CD4-positive, alpha-beta T cell (primary cell): ENCODE results near the gene PIGL. TPM values are rescaled to one million over a fixed set of nuclear protein-coding genes. Genes with fewer than 3 reads are reported as not detected.

Source experiments
- ATAC-seq: fragments of 200-7000 bp; cut with Tn5 transposase; one replicate; pipeline ENCODE4 v1.10.0; 2022; ENCODE audit warnings: mild to moderate bottlenecking; ENCODE audit not compliant: poor library complexity
- CTCF ChIA-PET: fragments of 350-600 bp; sonication (Branson Sonifier 250); formaldehyde crosslinking; loops from one replicate; lab custom pipeline; 2021; ENCODE audit warnings: antibody characterized with exemption, inconsistent platforms; lab: Charles Lee
- POLR2A ChIA-PET: fragments of 350-600 bp; sonication (Branson Sonifier 250); formaldehyde crosslinking; loops from one replicate; lab custom pipeline; 2021; ENCODE audit warnings: antibody characterized with exemption, inconsistent platforms; lab: Charles Lee
- DNase-seq, 14 experiments: peaks; one replicate each; pipeline ENCODE4 v3.0.0-alpha.2; 2013 to 2020; ENCODE audit warnings: mixed read lengths in 2 of 14
- H3K27ac ChIP-seq, 2 donors: one replicate each; pipeline versions ENCODE4 v1.5.1 to v1.7.0; 2013; ENCODE audit warnings: low read length in 2 of 2, low read depth in 1 of 2, mild to moderate bottlenecking in 1 of 2
- H3K27me3 ChIP-seq, 2 experiments: 1 replicate in 1 of 2; 2 replicates in 1 of 2; pipeline versions ENCODE4 v1.6.1 to v1.7.0; 2013; ENCODE audit warnings: low read length in 2 of 2, control low read depth in 1 of 2, mild to moderate bottlenecking in 1 of 2, moderate library complexity in 1 of 2; ENCODE audit not compliant: insufficient read depth in 2 of 2, control insufficient read depth in 1 of 2
- H3K36me3 ChIP-seq: one replicate; pipeline ENCODE4 v1.6.1; 2013; ENCODE audit warnings: low read length, control low read depth; ENCODE audit not compliant: insufficient read depth
- H3K4me1 ChIP-seq: one replicate; pipeline ENCODE4 v1.6.1; 2013; ENCODE audit warnings: low read length, control low read depth; ENCODE audit not compliant: insufficient read depth
- H3K4me3 ChIP-seq: one replicate; pipeline ENCODE4 v1.5.1; 2013; ENCODE audit warnings: mild to moderate bottlenecking, low read length, moderate library complexity
- H3K9me3 ChIP-seq, 2 experiments: 1 replicate in 1 of 2; 2 replicates in 1 of 2; pipeline versions ENCODE4 v1.6.1 to v1.7.0; 2013; ENCODE audit warnings: low read length in 2 of 2, mild to moderate bottlenecking in 2 of 2, control low read depth in 1 of 2, moderate library complexity in 1 of 2; ENCODE audit not compliant: control insufficient read depth in 1 of 2, insufficient read depth in 1 of 2
- H3K27ac Mint-ChIP-seq: one replicate; pipeline ENCODE4 v1.8.0; 2020; ENCODE audit warnings: mixed read lengths
- H3K27me3 Mint-ChIP-seq: one replicate; pipeline ENCODE4 v1.8.0; 2021; ENCODE audit warnings: mixed read lengths
- H3K36me3 Mint-ChIP-seq: one replicate; pipeline ENCODE4 v1.8.0; 2021; ENCODE audit warnings: low read depth, mixed read lengths
- H3K4me1 Mint-ChIP-seq: one replicate; pipeline ENCODE4 v1.8.0; 2021; ENCODE audit warnings: low read depth, mixed read lengths
- H3K4me3 Mint-ChIP-seq: one replicate; pipeline ENCODE4 v1.8.0; 2020; ENCODE audit warnings: mild to moderate bottlenecking, mixed read lengths
- H3K9me3 Mint-ChIP-seq: one replicate; pipeline ENCODE4 v1.8.0; 2020; ENCODE audit warnings: mixed read lengths
- CTCF ChIP-seq: fragments of 200-600 bp; IDR thresholded peaks from one replicate; pipeline ENCODE4 v1.8.0; 2022; ENCODE audit warnings: antibody characterized with exemption, mild to moderate bottlenecking
- intact Hi-C, 2 experiments: fragments of 100-400 bp; cut with DNase I in 1 of 2; cut with micrococcal nuclease in 1 of 2; formaldehyde crosslinking; loops; one replicate each; pipeline versions ENCODE4 v1.15.1 to v1.9.0; 2023 to 2025; cut with DNase I, micrococcal nuclease
- total RNA-seq, 174 experiments: library from RNA in 2 of 174; stranded (reverse) in 2 of 174; gene quantifications; one replicate each; pipeline ENCODE4 v1.2.3 and lab custom pipeline; 2021 to 2026

Gene PIGL
- total RNA-seq, 2 experiments from 2014 or later, result 48.4 to 49.0 TPM

GRCh38 chr17:16181581-16181980 lies 35.4 kb upstream of the PIGL start:
- Mint-ChIP-seq H3K9me3 (no peaks in the 10 kb centered on the region), H3K27me3 (no peaks in the 10 kb centered on the region), H3K4me1 (peaks cover 57% of the 10 kb centered on the region), H3K4me3 (no peak overlapping the region), H3K27ac (peak overlapping the region; percentile 33), H3K36me3 (peaks cover 72% of the 10 kb centered on the region)
- Histone ChIP-seq H3K36me3 (peaks cover 25% of the 10 kb centered on the region), H3K27ac (no peak overlapping the region), H3K4me1 (peaks cover 5% of the 10 kb centered on the region), H3K27me3 (no peaks in the 10 kb centered on the region), H3K4me3 (no peak overlapping the region), H3K9me3 (no peaks in the 10 kb centered on the region)
- CTCF ChIA-PET, result no interaction called here
- TF ChIP-seq CTCF, result no peak
- intact Hi-C loops, result no loop called here
- DNase-seq (no peak), ATAC-seq (no peak)
- POLR2A ChIA-PET, result no interaction called here

- TF ChIP-seq CTCF, result no peak
- H3K4me1 Mint-ChIP-seq, result peaks cover 58% of the 10 kb centered on the region
- no peaks in the 10 kb centered on the region for H3K9me3 ChIP-seq
- intact Hi-C loops, result no loop called here
- no peak overlapping the region for H3K27ac Mint-ChIP-seq
- ATAC-seq, result no peak
- H3K27ac ChIP-seq, result no peak overlapping the region
- no peak for DNase-seq
- peaks cover 91% of the 10 kb centered on the region for H3K36me3 Mint-ChIP-seq
- no peaks in the 10 kb centered on the region for H3K27me3 Mint-ChIP-seq
- H3K27me3 ChIP-seq, result no peaks in the 10 kb centered on the region
- ChIA-PET CTCF (no interaction called here), POLR2A (interaction anchor here (0.6 kb wide), 1 partner anchor 119 kb away, joined by 3 read pairs; no protein-coding TSS in a partner anchor)
- peaks cover 47% of the 10 kb centered on the region for H3K36me3 ChIP-seq
- no peak overlapping the region for H3K4me3 Mint-ChIP-seq
- H3K4me3 ChIP-seq, result no peak overlapping the region
- H3K4me1 ChIP-seq, result no peaks in the 10 kb centered on the region
- no peaks in the 10 kb centered on the region for H3K9me3 Mint-ChIP-seq
Measured at GRCh38 chr17:16187642-16188041, 29.4 kb upstream of the PIGL start.

GRCh38 chr17:16189791-16190348 lies 27.1 kb upstream of the PIGL start:
- ChIA-PET POLR2A (interaction anchor here (0.6 to 1.2 kb wide), 2 partner anchors 26 to 192 kb away, joined by 3 read pairs; partner anchors contain the start of gene NCOR1), CTCF (no interaction called here)
- DNase-seq (no peak), ATAC-seq (no peak)
- H3K27ac Mint-ChIP-seq, result peak overlapping the region; percentile 13
- Histone ChIP-seq H3K36me3 (peaks cover 54% of the 10 kb centered on the region), H3K9me3 (no peaks in the 10 kb centered on the region), H3K27me3 (no peaks in the 10 kb centered on the region), H3K4me3 (no peak overlapping the region), H3K4me1 (no peaks in the 10 kb centered on the region), H3K27ac (no peak overlapping the region)
- intact Hi-C loops, result no loop called here
- peaks cover 88% of the 10 kb centered on the region for H3K36me3 Mint-ChIP-seq
- no peak for TF ChIP-seq CTCF
- H3K4me3 Mint-ChIP-seq, result no peak overlapping the region
- H3K9me3 Mint-ChIP-seq, result no peaks in the 10 kb centered on the region
- H3K27me3 Mint-ChIP-seq, result no peaks in the 10 kb centered on the region
- peaks cover 55% of the 10 kb centered on the region for H3K4me1 Mint-ChIP-seq
